ENCODE data around the gene CTNND2.
"Not testable (repeated sequence)": the region's sequence is repeated elsewhere in the genome, so short reads cannot be mapped to it uniquely, and the experiment has no call there.

Gene CTNND2

DNA sequence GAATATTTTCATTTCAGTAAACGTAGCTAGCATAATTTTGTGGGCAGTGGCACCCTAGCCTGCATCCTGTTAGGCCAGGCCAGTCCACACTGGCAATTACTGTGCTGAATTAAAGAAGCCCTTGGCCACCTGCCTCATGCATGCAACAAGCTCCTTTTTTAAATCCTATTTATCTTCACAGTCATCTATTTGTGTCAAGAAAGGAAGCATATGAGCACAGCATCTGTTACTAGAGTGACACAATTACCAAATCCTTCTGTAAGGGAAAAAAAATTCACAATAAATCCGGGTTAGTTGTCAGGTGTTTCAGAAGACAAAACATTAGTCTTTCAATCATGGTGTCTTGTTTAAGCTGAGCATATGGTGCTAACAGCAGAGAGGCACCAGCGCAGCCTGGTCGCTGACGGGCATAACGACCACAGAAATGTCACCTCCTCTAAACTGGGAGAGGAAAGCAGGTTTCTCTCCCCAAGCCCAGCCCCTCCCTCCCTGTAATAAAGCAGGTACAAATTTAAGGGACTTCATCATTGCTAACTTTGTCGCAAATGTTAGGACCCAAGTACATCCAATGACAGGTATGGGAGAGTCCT lies 520.6 kb downstream of the CTNND2 start:
- DNase-seq, result no peak

DNA sequence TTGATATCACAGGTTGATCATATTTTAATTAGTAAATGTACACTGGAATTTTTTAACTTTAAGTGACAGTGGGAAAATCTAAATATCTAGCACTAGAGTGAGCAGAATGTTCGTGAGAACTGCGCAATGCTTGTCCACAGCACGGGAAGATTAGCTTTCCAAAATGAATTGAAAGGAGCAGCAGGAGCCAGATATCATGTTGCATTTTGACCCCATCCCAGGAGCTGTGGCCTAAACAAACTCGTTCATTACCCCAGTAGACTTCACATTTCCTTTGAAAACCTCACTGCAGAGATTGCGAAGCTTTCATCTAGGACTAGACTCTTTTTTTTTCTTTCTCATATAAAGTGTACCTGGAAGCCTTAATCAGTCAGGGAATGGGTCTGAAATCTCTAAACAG lies 525.8 kb downstream of the CTNND2 start:
- DNase-seq, result no peak

GRCh38 chr5:11377896-11378295 lies 526.4 kb downstream of the CTNND2 start:
- no peak for DNase-seq

- no peak for DNase-seq
Measured at GRCh38 chr5:11372191-11372590, 532.1 kb downstream of the CTNND2 start.

DNA sequence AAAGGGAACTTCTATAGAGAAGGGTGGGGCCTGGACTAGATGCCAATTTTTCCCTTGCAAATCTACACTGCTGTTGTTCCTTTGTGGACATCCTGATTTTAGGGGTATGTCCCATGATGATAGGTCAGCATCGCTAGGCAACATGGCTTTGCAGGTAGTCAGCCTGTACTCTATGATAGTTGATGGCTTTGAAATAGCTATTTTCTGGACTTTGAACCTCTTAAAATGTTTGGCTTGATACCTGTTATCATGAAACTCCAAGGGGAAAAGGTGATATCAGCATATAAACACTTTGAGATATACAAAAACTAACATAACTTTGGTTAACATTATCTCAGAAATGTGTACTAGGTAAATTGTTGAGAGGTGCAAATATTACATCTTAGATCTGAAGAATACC lies 533.2 kb downstream of the CTNND2 start:
- no peak for DNase-seq

DNA sequence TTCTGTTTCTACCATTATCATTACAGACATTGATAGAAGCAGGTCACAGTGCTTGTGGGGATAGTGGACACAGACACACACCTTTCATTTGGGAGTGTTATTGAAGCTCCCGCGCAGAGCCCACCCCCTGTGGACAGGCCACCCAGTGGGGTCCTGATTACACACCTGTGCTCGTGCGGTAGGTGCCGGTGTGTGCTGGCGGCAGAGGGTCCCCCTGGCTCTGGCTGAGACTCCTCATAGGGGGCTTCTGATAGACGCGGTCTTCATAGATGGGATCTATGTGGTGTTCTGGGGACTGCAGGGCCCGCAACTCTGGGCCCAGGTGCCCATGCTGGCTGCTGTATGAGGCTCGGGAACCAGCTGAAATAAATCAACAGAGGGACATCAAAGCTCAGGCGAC lies 539.7 kb downstream of the CTNND2 start:
- no peak for DNase-seq

DNA sequence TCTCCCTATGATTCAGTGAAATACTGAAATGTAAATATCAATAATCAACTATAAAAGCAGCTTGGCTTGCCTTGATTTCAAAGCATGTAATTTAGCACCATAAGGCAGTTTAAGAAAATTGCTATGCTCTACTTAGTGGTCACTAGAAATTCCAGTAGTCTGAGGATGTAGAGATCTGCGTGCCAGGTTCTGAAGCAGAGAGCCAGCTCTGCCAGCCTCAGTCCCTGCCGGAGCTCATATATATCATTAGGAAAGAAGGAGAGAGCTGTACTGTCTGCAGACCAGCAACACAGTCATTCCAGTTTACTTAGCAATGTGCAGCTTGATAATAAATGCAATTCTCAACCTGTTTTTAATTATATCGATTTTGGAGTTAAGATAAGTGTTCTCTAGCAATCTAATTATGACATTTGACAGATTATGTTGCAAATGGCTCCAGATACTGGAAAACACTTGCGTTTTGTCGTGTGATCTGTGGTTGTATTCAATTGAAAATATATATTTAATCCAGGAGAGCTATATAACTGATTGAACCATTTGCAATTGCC lies 540.5 kb downstream of the CTNND2 start:
- DNase-seq, result no peak

DNA sequence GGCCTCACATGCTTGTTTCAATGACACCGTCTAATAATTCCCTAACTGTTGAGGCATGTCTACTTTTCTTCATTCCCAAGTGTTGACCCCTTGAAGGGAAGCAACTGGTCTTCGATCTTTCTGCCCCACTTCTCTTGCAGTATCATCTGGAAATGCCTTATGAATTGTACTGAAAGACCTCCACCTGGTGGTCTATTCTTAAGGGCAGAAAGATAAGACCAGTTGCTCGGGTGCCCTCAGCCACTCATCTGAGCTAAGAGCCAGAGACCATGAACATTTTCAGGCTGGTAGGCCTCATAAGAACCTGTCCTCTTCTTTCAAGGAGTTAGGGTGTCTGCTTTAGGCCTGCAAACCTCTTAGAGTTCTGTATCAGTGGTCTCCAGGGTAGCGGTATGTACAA lies 542.5 kb downstream of the CTNND2 start:
- no peak for DNase-seq

- no peak for DNase-seq
Measured at GRCh38 chr5:11357928-11358327, 546.3 kb downstream of the CTNND2 start.

GRCh38 chr5:11355491-11355890 lies 548.8 kb downstream of the CTNND2 start:
- DNase-seq, result no peak

DNA sequence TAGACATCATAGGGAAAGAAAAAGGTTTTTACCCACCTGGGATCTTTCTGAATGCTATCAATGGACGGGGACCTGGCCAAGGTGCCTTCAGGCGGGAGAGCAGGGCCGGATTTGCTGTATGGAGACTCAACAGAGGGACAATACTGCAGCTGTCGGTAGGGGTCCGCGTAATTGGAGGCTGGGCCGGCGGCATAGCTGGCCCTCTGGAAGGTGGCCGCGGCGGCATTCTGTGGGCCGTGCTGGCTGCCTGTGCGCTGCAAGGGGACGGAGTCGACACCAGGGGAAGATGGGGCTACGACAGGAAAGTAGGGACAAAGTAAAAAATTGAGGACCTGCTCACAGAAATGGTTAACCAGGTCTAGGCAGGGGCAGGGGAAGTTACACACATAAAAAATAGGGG lies 557.9 kb downstream of the CTNND2 start:
- no peak for DNase-seq

- no peak for DNase-seq
Measured at GRCh38 chr5:11335881-11336760, 568.1 kb downstream of the CTNND2 start.

- no peak for DNase-seq
Measured at GRCh38 chr5:11334404-11334803, 569.8 kb downstream of the CTNND2 start.

- DNase-seq, result no peak
Measured at GRCh38 chr5:11329679-11330078, 574.6 kb downstream of the CTNND2 start.

GRCh38 chr5:11324521-11325289 lies 579.5 kb downstream of the CTNND2 start:
- no peak for DNase-seq

- DNase-seq, result no peak
Measured at GRCh38 chr5:11323761-11324160, 580.5 kb downstream of the CTNND2 start.

DNA sequence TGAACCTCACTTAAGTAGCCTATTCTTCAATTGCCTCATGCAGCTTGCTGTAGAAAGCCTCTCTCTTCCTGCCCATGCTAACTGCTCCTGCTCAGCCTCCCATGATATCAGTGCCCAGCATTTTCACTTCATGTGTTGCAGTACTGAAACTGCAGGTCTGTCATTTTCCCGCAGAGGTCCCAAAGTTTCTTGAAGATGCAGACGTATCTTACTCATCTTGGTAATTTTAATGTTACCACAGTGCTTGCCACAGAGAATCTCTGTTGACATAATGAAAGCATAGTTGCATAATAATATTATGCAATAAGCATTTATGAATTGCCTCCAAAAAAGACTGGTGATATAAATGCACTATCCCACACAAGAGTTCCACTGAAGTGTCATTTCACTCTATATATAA lies 582.1 kb downstream of the CTNND2 start:
- no peak for DNase-seq

DNA sequence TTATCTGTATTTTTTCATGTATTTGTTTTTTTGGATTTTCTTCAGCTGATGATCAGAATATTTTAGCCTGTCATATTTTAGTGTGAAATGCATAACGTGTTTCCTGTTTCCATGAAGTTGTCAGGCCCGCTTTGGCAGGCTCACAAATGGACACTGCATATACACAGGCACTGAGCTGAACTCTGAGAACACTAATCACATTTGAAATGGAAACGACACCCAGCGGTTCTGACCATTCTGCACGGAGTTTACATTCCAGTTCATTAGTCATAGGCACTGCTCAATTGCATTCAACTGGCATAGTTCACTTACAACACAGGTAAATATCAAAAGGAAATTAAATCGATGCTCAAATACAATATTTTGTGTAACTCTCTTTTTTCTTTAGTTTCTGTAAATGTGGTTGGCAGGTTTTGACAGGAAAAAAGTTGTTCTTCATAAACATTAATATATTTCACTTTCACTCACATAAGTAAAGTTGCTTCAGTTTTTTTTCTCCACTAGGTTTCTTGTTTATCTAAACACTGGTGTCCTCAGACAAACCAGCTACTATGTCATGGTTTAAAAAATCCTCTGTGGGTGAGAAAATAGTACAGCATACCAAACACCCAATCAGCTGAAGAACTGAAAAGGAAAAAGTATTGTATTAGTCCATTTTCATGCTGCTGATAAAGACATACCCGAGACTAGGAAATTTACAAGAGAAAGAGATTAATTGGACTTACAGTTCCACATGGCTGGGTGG lies 584.2 kb downstream of the CTNND2 start:
- DNase-seq, result no peak

DNA sequence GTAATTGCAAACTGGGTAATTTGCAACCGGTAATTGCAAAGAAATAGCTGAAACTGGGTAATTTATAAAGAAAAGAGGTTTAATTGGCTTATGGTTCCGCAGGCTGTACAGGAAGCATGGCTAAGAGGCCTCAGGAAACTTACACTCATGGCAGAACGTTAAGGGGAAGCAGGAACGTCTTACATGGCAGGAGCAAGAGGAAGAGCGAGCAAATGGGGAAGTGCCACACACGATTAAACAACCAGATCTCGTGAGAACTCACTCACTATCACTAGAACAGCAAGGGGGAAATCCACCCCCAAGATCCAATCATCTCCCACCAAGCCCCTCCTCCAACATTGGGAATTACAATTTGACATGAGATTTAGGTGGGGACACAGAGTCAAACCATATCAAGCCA lies 590.6 kb downstream of the CTNND2 start:
- DNase-seq, result not testable (repeated sequence)

GRCh38 chr5:11311731-11312130 lies 592.5 kb downstream of the CTNND2 start:
- no peak for DNase-seq

DNA sequence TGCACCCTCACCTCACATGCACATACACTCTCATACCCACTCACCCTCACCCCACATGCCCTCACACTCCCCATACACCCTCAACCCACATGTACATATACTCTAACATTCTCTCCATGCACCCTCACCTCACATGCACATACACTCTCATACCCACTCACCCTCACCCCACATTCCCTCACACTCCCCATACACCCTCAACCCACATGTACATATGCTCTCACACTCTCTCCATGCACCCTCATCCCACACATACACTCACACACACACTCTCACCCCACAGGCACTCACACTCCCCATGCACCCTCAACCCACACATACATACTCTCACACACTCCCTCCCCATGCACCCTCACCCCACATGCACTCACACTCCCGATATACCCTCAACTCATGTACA lies 593.0 kb downstream of the CTNND2 start:
- DNase-seq, result no peak

DNA sequence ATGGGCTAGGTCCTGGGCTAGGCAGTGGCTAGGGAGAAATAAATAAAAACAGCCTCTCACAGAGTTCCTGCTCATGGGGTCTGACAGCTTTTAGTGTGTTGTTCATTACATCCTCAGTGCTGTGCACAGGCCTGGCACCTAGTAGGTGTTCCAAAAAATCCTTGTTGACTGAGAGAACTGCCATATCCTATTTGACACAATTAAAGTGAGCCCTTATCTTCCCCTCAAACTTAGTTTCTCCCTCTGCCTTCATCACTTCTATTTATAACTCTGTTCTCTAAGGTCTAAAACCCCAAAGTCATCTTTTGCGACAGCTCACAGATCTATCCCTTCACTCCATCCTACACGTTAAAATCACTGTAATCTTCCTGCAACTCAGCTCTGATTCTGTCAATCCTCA lies 594.1 kb downstream of the CTNND2 start:
- DNase-seq, result no peak

GRCh38 chr5:11306365-11306764 lies 597.9 kb downstream of the CTNND2 start:
- no peak for DNase-seq
